WERI-Rb-1 (cell line): Measurements from ENCODE around the gene KRTAP5-9.

Experiments
- DNase-seq: peaks from one replicate; pipeline ENCODE4 v3.0.0-alpha.2; 2020
- H3K27ac ChIP-seq: fragments of 250-450 bp; sonication (Bioruptor Pico); 2 replicates; pipeline ENCODE4 v1.5.1; 2020; ENCODE audit warnings: mild to moderate bottlenecking, moderate library complexity
- H3K27me3 ChIP-seq: fragments of 250-450 bp; sonication (Bioruptor Pico); 2 replicates; pipeline ENCODE4 v1.5.1; 2021; ENCODE audit warnings: mild to moderate bottlenecking, low read depth, moderate library complexity; ENCODE audit not compliant: insufficient read depth, severe bottlenecking
- H3K36me3 ChIP-seq: fragments of 250-450 bp; sonication (Bioruptor Pico); 2 replicates; pipeline ENCODE4 v1.5.1; 2020; ENCODE audit warnings: mild to moderate bottlenecking, moderate library complexity
- H3K4me3 ChIP-seq: 2 replicates; pipeline ENCODE4 v1.5.1; 2011; ENCODE audit warnings: low read depth, mild to moderate bottlenecking, control low read depth, low read length
- H3K9me3 ChIP-seq: fragments of 250-450 bp; sonication (Bioruptor Pico); 2 replicates; pipeline ENCODE4 v1.5.1; 2021; ENCODE audit warnings: mild to moderate bottlenecking, moderate library complexity; ENCODE audit not compliant: severe bottlenecking
- CTCF ChIP-seq: IDR thresholded peaks from 2 replicates; pipeline ENCODE4 v1.5.1; 2011; ENCODE audit warnings: low read depth, mild to moderate bottlenecking, control low read depth, inconsistent platforms, low read length

Gene KRTAP5-9

GRCh38 chr11:71555508-71555907 is 7.3 kb downstream of the KRTAP5-9 start:
- Histone ChIP-seq H3K36me3 (no peaks in the 10 kb centered on the region), H3K27me3 (no peaks in the 10 kb centered on the region), H3K27ac (no peak overlapping the region), H3K4me3 (no peak overlapping the region), H3K9me3 (no peaks in the 10 kb centered on the region)
- TF ChIP-seq CTCF, result no peak
- no peak for DNase-seq

GRCh38 chr11:71556018-71556417 is 7.8 kb downstream of the KRTAP5-9 start:
- Histone ChIP-seq H3K27ac (no peak overlapping the region), H3K9me3 (no peaks in the 10 kb centered on the region), H3K4me3 (no peak overlapping the region), H3K36me3 (no peaks in the 10 kb centered on the region), H3K27me3 (no peaks in the 10 kb centered on the region)
- no peak for TF ChIP-seq CTCF
- no peak for DNase-seq

GRCh38 chr11:71557257-71557656 is 9.0 kb downstream of the KRTAP5-9 start:
- no peak overlapping the region for H3K4me3 ChIP-seq
- no peaks in the 10 kb centered on the region for H3K27me3 ChIP-seq
- H3K36me3 ChIP-seq, result no peaks in the 10 kb centered on the region
- H3K27ac ChIP-seq, result no peak overlapping the region
- H3K9me3 ChIP-seq, result no peaks in the 10 kb centered on the region
- DNase-seq, result no peak
- TF ChIP-seq CTCF, result no peak

GRCh38 chr11:71558996-71559395 is 10.8 kb downstream of the KRTAP5-9 start:
- Histone ChIP-seq H3K27me3 (no peaks in the 10 kb centered on the region), H3K9me3 (no peaks in the 10 kb centered on the region), H3K27ac (no peak overlapping the region), H3K4me3 (no peak overlapping the region), H3K36me3 (no peaks in the 10 kb centered on the region)
- DNase-seq, result no peak
- no peak for TF ChIP-seq CTCF

- no peak for DNase-seq
- H3K9me3 ChIP-seq, result no peaks in the 10 kb centered on the region
- no peak for TF ChIP-seq CTCF
- no peak overlapping the region for H3K27ac ChIP-seq
- no peak overlapping the region for H3K4me3 ChIP-seq
- H3K27me3 ChIP-seq, result no peaks in the 10 kb centered on the region
- no peaks in the 10 kb centered on the region for H3K36me3 ChIP-seq
Observed at GRCh38 chr11:71562120-71562519, 13.9 kb downstream of the KRTAP5-9 start.

- H3K4me3 ChIP-seq, result no peak overlapping the region
- peak; percentile 59 for DNase-seq
- H3K9me3 ChIP-seq, result no peaks in the 10 kb centered on the region
- no peak overlapping the region for H3K27ac ChIP-seq
- H3K27me3 ChIP-seq, result no peaks in the 10 kb centered on the region
- no peaks in the 10 kb centered on the region for H3K36me3 ChIP-seq
- peak; percentile 66 for TF ChIP-seq CTCF
Observed at GRCh38 chr11:71563406-71563805, 15.2 kb downstream of the KRTAP5-9 start.
